Stimulated activated naive CD8-positive, alpha-beta T cell treated with anti-CD3 and anti-CD28 coated beads, Interleukin-15, Interleukin-2, amounts not matched to agents 100 ng/mL and 50 ng/mL, for 24 hours (primary cell): Measurements from ENCODE around the gene EP400.
A peak's percentile ranks its signal among the peaks of the same experiment; 100 is the strongest.
"Not testable (repeated sequence)": the region's sequence is repeated elsewhere in the genome, so short reads cannot be mapped to it uniquely, and the experiment has no call there.

Experiments used
- H3K27ac Mint-ChIP-seq: one replicate; pipeline ENCODE4 v1.8.0; 2021; ENCODE audit warnings: mild to moderate bottlenecking, mixed read lengths
- H3K27me3 Mint-ChIP-seq: one replicate; pipeline ENCODE4 v1.8.0; 2021; ENCODE audit warnings: mixed read lengths
- H3K36me3 Mint-ChIP-seq: one replicate; pipeline ENCODE4 v1.8.0; 2021; ENCODE audit warnings: low read depth, mixed read lengths
- H3K4me1 Mint-ChIP-seq: one replicate; pipeline ENCODE4 v1.8.0; 2021; ENCODE audit warnings: low read depth, mixed read lengths
- H3K4me3 Mint-ChIP-seq: one replicate; pipeline ENCODE4 v1.8.0; 2021; ENCODE audit warnings: mild to moderate bottlenecking, mixed read lengths
- H3K9me3 Mint-ChIP-seq: one replicate; pipeline ENCODE4 v1.8.0; 2021; ENCODE audit warnings: mixed read lengths

Gene EP400

DNA sequence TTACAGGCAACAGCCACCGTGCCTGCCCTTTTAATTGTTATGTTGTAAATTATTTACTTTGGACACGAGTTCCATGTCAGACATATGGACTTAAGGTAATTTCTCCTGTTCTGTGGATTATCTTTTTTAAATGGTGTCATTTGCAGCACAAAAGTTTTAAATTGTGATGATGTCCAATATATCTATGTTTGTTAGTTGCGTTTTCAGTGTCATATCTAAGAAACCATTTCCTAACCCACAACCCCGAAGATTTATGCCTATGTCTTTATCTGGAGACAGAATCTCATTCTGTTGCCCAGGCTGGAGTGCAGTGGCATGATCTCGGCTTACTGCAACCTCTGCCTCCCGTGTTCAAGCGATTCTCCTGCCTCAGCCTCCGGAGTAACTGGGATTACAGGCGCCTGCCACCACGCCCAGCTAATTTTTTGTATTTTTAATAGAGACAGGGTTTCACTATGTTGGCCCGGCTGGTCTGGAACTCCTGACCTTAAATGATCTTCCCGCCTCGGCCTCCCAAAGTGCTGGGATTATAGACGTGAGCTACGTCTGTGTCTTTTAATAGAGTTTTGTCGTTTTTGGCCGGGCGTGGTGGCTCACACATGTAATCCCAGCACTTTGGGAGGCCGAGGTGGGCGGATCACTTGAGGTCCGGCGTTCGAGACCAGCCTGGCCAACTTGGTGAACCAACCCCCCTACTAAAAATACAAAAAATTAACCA lies 870 bp upstream of the EP400 start:
- Mint-ChIP-seq H3K4me1 (peaks cover 46% of the 10 kb centered on the region), H3K27ac (peak overlapping the region; percentile 82), H3K36me3 (peaks cover 18% of the 10 kb centered on the region), H3K4me3 (peak overlapping the region; percentile 76)
- H3K9me3 Mint-ChIP-seq, H3K27me3 Mint-ChIP-seq: not testable (repeated sequence)

DNA sequence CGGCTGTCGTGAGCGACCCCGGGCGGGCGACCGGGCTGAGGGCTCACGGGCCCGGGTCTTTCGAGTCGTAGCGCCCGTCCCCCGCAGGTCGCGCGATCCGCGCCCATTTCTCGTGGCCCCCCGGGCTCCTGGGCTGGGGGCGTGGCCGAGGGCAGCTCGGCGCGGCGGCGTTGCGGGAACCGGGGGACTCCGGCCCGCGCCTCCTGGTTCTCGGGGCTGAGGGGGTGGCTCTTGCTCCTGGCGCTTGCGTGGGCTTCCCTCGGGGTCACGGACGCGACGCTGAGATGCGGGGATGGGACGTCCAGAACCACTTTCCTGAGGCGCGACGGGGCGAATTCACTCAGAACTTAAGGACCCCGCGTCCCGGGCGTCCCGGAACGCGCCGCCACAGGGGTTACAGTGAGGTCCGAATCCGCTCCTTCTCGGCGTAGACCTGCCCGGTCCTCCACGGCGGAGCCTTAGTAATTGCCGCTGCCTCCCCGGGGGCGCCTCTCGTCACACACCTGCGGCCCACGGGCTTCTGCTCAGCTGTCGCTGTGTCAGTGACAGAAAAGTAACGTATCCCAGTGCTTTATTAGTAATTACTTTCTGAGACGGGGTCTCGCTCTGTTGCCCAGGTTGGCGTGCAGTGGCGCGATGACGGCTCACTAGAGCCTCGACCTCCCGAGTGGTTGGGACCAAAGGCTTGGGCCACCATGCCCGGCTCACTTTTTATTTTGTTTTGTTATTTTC lies 606 bp downstream of the EP400 start:
- peak overlapping the region; percentile 88 for H3K4me3 Mint-ChIP-seq
- no peaks in the 10 kb centered on the region for H3K27me3 Mint-ChIP-seq
- no peaks in the 10 kb centered on the region for H3K9me3 Mint-ChIP-seq
- H3K4me1 Mint-ChIP-seq: peaks cover 46% of the 10 kb centered on the region
- H3K27ac Mint-ChIP-seq: peak overlapping the region; percentile 87
- peaks cover 13% of the 10 kb centered on the region for H3K36me3 Mint-ChIP-seq

DNA sequence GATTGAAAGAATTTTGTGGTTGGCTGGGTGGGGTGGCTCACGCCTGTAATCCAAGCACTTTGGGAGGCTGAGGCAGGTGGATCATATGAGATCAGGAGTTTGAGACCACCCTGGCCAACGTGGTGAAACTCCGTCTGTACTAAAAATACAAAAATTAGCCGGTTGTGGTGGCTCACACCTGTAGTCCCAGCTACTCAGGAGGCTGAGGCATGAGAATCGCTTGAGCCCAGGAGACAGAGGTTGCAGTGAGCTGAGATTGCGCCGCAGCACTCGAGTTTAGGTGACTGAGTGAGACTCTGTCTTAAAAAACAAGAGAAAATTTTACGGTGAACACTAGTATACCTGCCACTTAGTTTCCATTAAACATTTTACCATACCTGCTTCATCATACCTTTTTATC lies 4.1 kb downstream of the EP400 start:
- H3K4me3 Mint-ChIP-seq, H3K27ac Mint-ChIP-seq, H3K9me3 Mint-ChIP-seq, H3K27me3 Mint-ChIP-seq: not testable (repeated sequence)
- Mint-ChIP-seq H3K36me3 (peaks cover 19% of the 10 kb centered on the region), H3K4me1 (peaks cover 56% of the 10 kb centered on the region)

DNA sequence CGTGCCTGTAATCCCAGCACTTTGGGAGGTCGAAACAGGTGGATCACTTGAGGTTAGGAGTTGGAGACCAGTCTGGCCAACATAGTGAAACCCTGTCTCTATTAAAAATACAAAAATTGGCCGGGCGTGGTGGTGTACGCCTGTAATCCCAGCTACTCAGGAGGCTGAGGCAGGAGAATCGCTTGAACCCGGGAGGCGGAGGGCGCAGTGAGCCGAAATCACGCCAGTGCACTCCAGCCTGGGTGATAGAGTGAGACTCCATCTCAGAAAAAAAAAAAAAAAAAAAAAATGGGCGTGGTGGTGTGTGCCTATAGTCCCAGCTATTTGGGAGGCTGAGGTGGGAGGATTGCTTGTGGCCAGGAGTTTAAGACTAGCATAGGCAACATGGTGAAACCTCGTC lies 4.7 kb downstream of the EP400 start:
- peaks cover 19% of the 10 kb centered on the region for H3K36me3 Mint-ChIP-seq
- H3K4me1 Mint-ChIP-seq: peaks cover 56% of the 10 kb centered on the region

DNA sequence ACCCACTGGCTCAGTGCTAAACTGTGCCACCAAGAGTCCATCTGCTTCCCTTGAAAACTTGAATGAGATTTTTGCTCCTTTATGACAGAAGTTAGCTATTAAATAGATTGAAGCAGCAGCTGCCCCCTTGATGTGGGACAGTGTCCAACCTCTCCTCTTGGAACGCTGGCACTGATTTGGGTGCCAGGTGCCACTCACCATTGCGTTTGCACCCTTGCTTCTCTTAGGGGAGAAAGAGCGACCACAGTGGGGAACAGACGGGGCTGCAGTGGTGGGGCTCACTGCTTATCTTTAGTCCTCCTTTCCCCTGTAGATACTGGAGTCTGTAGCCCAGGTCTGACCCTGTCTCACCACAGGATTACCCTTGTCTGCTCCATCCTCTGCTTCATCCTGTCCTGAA lies 9.4 kb downstream of the EP400 start:
- Mint-ChIP-seq H3K27me3 (no peaks in the 10 kb centered on the region), H3K4me3 (no peak overlapping the region), H3K4me1 (peaks cover 65% of the 10 kb centered on the region), H3K27ac (no peak overlapping the region), H3K36me3 (peaks cover 30% of the 10 kb centered on the region), H3K9me3 (no peaks in the 10 kb centered on the region)

More for the DNA sequence above, 4.7 kb downstream of the EP400 start:
- H3K27ac Mint-ChIP-seq, H3K27me3 Mint-ChIP-seq, H3K4me3 Mint-ChIP-seq, H3K9me3 Mint-ChIP-seq: not testable (repeated sequence)

DNA sequence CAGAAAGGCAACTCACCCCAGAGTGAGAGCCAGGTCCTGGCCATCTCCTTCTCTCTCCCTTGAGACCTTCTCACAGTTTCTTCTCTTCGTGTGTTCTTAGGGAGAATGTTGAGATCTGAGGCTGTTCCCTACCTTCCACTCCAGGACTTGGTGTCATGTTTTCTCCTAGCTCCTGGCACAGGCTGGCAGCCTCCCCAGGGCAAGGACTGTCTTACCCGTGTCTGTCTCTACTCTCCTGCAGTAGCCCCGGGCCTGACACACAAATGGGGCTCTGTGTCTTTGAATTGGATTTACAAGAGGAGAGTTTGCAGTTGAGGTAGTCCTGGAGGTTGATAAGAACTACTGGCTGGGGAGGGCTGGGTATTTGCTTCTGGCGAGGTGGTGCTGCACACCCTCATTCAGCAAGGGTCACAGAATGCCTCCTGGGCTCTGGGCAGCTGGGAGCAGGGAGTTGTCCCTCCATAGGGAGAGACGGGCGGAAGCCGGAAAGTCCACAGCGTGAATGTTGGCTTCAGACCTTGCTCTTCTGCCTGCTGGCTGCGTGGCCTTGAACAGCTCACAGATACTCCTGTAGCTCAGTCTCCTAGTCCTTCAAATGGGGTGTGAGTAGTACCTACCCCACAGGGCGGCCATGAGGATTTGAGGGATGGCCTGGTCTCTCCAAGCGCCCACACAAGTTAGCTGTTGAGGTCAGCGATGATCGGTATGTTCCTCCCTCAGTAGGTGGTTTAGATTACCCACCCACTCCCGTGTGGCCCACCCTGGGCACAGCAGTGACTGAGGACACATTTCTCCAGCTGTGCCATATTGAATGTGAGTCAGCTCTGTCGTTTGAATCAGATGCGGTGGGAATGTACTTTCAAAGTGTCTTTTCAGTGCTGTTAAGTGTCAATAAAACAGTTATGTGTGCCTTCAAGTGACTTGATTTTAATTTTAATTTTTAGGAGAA lies 10.2 kb downstream of the EP400 start:
- Mint-ChIP-seq H3K4me3 (no peak overlapping the region), H3K36me3 (peaks cover 35% of the 10 kb centered on the region), H3K9me3 (no peaks in the 10 kb centered on the region), H3K27me3 (no peaks in the 10 kb centered on the region), H3K27ac (peak overlapping the region; percentile 76), H3K4me1 (peaks cover 71% of the 10 kb centered on the region)

DNA sequence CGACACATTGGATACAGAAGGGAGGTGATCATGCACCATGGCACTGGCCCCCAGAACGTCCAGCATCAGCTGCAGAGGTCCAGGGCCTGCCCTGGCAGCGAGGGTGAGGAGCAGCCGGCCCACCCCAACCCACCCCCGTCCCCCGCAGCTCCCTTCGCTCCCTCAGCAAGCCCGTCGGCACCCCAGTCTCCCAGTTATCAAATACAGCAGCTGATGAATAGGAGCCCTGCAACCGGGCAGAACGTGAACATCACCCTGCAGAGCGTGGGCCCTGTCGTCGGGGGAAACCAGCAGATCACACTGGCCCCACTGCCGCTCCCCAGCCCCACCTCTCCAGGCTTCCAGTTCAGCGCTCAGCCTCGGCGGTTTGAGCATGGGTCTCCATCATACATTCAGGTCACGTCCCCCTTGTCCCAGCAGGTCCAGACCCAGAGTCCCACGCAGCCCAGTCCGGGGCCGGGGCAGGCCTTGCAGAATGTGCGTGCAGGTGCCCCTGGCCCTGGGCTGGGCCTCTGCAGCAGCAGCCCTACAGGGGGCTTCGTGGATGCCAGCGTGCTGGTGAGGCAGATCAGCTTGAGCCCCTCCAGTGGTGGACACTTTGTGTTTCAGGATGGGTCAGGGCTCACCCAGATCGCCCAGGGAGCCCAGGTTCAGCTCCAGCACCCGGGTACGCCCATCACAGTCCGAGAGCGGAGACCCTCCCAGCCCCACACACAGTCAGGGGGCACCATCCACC lies 11.0 kb downstream of the EP400 start:
- Mint-ChIP-seq H3K4me1 (peaks cover 79% of the 10 kb centered on the region), H3K36me3 (peaks cover 32% of the 10 kb centered on the region), H3K27ac (peak overlapping the region; percentile 76)
- H3K9me3 Mint-ChIP-seq, H3K4me3 Mint-ChIP-seq, H3K27me3 Mint-ChIP-seq: not testable (repeated sequence)

DNA sequence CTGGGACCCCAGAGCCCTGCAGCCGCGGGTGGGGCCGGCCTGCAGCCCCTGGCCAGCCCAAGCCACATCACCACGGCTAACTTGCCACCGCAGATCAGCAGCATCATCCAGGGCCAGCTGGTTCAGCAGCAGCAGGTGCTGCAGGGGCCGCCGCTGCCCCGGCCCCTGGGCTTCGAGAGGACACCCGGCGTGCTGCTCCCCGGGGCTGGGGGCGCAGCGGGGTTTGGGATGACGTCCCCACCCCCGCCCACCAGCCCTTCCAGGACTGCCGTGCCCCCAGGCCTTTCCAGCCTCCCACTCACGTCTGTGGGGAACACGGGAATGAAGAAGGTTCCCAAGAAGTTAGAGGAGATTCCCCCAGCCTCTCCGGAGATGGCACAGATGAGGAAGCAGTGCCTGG lies 11.6 kb downstream of the EP400 start:
- H3K27me3 Mint-ChIP-seq, H3K4me3 Mint-ChIP-seq, H3K9me3 Mint-ChIP-seq, H3K27ac Mint-ChIP-seq: not testable (repeated sequence)
- Mint-ChIP-seq H3K36me3 (peaks cover 29% of the 10 kb centered on the region), H3K4me1 (peaks cover 73% of the 10 kb centered on the region)

DNA sequence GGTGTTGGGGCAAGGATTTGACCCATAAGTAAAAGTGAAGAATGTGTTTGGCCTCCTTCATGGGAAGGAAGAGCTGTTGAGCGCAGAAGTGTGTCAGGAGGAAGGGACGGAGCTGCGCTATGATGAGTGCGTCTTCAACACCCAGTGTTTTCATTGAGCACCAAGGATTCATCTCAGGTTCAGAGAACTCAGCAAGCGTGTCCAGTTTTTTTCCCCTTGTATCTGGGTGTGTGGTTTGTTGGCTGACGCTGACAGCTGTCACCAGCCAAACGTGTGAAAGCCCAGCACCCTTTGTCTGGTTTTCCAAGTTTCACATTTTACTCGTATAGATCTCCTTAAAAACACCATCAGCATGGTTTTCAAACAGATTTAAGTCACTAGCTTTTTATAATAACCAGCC lies 12.3 kb downstream of the EP400 start:
- Mint-ChIP-seq H3K36me3 (peaks cover 29% of the 10 kb centered on the region), H3K27ac (peak overlapping the region; percentile 62), H3K4me3 (no peak overlapping the region), H3K27me3 (no peaks in the 10 kb centered on the region), H3K9me3 (no peaks in the 10 kb centered on the region), H3K4me1 (peaks cover 67% of the 10 kb centered on the region)

DNA sequence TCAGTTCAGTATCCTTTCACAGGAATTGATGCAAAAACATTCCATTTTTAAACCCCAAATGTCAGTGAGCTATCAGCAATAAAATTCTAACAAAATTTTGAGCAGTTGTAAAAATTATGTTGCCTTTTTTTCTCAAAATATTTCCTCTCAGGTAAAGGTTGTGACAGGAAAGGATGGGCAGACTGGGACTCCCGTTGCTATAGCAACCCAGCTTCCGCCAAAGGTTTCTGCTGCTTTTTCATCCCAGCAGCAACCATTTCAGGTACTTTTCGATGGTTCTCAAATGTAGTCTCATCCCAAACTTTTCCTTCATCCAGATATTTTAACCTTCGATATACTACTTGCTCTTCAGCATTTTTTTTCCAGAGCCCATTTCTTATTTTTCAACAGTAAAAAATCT lies 13.6 kb downstream of the EP400 start:
- H3K36me3 Mint-ChIP-seq: peaks cover 39% of the 10 kb centered on the region
- H3K9me3 Mint-ChIP-seq: no peaks in the 10 kb centered on the region
- no peak overlapping the region for H3K4me3 Mint-ChIP-seq
- H3K27me3 Mint-ChIP-seq: no peaks in the 10 kb centered on the region
- peaks cover 67% of the 10 kb centered on the region for H3K4me1 Mint-ChIP-seq
- no peak overlapping the region for H3K27ac Mint-ChIP-seq

DNA sequence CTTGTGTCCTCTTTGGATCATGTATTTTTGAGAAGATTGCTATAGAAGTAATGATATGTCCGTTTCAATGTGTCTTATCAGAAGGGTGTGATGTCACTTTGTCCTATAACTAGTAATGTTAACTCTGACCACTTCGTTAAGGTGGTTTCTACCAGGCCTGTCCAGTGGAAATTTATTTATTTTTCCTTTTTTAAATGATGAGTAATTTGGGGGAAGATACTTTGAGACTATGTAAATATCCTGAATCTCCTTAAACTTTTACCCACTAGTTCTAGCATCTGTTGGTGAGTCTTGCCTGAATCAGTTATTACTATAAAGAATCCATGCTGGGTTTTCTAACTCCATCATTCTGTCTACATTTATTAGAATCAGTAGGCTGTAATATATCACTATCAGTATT lies 15.3 kb downstream of the EP400 start:
- Mint-ChIP-seq H3K27me3 (no peaks in the 10 kb centered on the region), H3K9me3 (no peaks in the 10 kb centered on the region), H3K4me1 (peaks cover 55% of the 10 kb centered on the region), H3K36me3 (peaks cover 40% of the 10 kb centered on the region), H3K4me3 (no peak overlapping the region), H3K27ac (no peak overlapping the region)

DNA sequence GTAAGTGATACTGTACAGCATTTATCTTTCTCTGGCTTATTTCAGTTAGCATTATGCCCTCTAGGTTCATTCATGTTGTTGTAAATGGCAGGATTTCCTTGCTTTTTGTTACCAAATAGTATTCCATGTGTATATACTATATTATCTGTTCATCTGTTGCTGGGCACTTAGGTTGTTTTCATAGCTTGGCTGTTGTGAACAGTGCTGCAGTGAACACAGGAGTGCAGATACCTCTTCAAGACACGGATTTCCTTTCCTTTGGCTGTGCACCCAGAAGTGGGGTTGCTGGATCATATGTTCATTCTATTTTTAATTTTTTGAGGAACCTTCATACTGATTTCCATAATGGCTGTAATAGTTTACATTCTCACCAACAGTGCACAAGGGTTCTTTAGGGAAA lies 21.5 kb downstream of the EP400 start:
- no peak overlapping the region for H3K4me3 Mint-ChIP-seq
- peaks cover 17% of the 10 kb centered on the region for H3K4me1 Mint-ChIP-seq
- H3K27me3 Mint-ChIP-seq: no peaks in the 10 kb centered on the region
- H3K27ac Mint-ChIP-seq: no peak overlapping the region
- H3K36me3 Mint-ChIP-seq: peaks cover 19% of the 10 kb centered on the region
- no peaks in the 10 kb centered on the region for H3K9me3 Mint-ChIP-seq

DNA sequence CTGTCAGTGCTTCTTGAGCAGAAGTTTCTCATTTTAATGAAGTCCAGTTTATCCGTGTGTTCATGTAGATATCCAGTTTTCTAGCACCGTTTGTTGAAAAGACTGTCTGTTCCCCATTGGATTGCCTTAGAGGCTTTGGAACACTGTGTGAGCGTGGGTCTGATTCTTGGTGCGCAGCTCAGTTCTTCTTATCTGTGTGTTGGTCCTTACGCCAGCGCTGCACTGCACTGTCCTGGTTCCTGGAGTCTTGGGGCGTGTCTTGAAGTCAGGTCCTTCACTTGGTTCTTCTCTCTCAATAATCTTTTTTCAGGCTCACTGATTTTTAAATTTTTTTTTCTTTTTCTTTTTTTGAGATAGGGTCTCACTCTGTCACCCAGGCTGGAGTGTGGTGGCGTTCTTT lies 25.5 kb downstream of the EP400 start:
- peaks cover 29% of the 10 kb centered on the region for H3K36me3 Mint-ChIP-seq
- H3K4me1 Mint-ChIP-seq: peaks cover 2% of the 10 kb centered on the region
- no peak overlapping the region for H3K27ac Mint-ChIP-seq
- no peaks in the 10 kb centered on the region for H3K27me3 Mint-ChIP-seq
- H3K9me3 Mint-ChIP-seq: no peaks in the 10 kb centered on the region
- no peak overlapping the region for H3K4me3 Mint-ChIP-seq

DNA sequence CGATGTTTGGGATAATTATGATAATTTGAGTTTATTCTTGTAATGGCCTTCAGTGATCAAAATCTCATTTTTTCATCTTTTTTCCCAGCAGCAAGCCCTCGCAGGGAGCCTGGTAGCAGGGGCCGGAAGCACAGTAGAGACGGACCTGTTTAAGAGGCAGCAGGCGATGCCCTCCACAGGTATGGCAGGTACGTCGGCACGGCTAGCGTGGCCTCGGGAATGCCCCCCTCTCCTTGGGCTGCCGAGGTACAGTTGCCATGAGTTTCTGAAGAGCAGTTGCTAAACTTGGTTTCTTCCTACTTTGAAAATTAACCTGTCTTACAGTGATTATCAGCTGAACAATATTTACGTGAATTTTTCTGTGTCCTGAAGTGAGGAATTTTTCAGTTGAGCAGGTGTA lies 29.9 kb downstream of the EP400 start:
- Mint-ChIP-seq H3K27ac (no peak overlapping the region), H3K9me3 (no peaks in the 10 kb centered on the region), H3K4me3 (no peak overlapping the region), H3K4me1 (no peaks in the 10 kb centered on the region), H3K27me3 (no peaks in the 10 kb centered on the region), H3K36me3 (peaks cover 45% of the 10 kb centered on the region)
